Lower leg skin (tissue), 4 donors: ENCODE measurements around the gene ACOT13. TPM values are rescaled to one million over a fixed set of nuclear protein-coding genes. Genes with fewer than 3 reads are reported as not detected.
"Not testable (repeated sequence)": the region's sequence is repeated elsewhere in the genome, so short reads cannot be mapped to it uniquely, and the experiment has no call there.

Experiments used
- DNase-seq, 2 donors: peaks; one replicate each; pipeline ENCODE4 v3.0.0-alpha.2; 2019; ENCODE audit warnings: low spot score in 2 of 2
- H3K4me3 ChIP-seq: fragments of 200-600 bp; sonication (generic); 2 replicates; pipeline ENCODE4 v1.5.1; 2017; ENCODE audit warnings: mild to moderate bottlenecking, low read depth; ENCODE audit not compliant: poor library complexity, severe bottlenecking
- POLR2A ChIP-seq, 2 donors: fragments of 450-650 bp; IDR thresholded peaks; one replicate each; pipeline ENCODE4 v1.6.1; 2016 to 2017; ENCODE audit warnings: antibody characterized with exemption in 2 of 2, mild to moderate bottlenecking in 1 of 2, moderate library complexity in 1 of 2
- WGBS, 2 donors: methylation state at CpG; one replicate each; pipeline ENCODE4 v1.1.5; 2018; 5-methylcytosine and 5-hydroxymethylcytosine counted together
- intact Hi-C: fragments of 100-400 bp; cut with DNase I; formaldehyde crosslinking; loops from one replicate; pipeline ENCODE4 v1.15.0; 2023; ENCODE audit warnings: low total_unique reads
- total RNA-seq, 4 donors: library from RNA; depleted of rRNA; stranded (reverse); fragments of >200 nt; gene quantifications; one replicate each; pipeline ENCODE4 v1.1.0, GENCODE V29; 2016
- TF ChIP-seq, protein P1 (sequence below), 3 donors: fragments of 450-650 bp; IDR thresholded peaks; one replicate each; pipeline ENCODE4 v1.5.1; 2016; ENCODE audit warnings: antibody characterized with exemption in 3 of 3, mild to moderate bottlenecking in 3 of 3, moderate library complexity in 2 of 3

Gene ACOT13
- total RNA-seq, 4 donors from 2014 or later: 4.6 to 22.6 (median 10.6) TPM

- intact Hi-C loops: no loop called here
- WGBS, 2 donors: 90 to 93% methylated on average over 3 of the region's 3 CpGs
- H3K4me3 ChIP-seq: no peak overlapping the region
- DNase-seq: no peak
- TF ChIP-seq, protein P1, sequence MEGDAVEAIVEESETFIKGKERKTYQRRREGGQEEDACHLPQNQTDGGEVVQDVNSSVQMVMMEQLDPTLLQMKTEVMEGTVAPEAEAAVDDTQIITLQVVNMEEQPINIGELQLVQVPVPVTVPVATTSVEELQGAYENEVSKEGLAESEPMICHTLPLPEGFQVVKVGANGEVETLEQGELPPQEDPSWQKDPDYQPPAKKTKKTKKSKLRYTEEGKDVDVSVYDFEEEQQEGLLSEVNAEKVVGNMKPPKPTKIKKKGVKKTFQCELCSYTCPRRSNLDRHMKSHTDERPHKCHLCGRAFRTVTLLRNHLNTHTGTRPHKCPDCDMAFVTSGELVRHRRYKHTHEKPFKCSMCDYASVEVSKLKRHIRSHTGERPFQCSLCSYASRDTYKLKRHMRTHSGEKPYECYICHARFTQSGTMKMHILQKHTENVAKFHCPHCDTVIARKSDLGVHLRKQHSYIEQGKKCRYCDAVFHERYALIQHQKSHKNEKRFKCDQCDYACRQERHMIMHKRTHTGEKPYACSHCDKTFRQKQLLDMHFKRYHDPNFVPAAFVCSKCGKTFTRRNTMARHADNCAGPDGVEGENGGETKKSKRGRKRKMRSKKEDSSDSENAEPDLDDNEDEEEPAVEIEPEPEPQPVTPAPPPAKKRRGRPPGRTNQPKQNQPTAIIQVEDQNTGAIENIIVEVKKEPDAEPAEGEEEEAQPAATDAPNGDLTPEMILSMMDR (IDR thresholded peaks at IDR 0.05): no peak
- TF ChIP-seq POLR2A (IDR thresholded peaks at IDR 0.05): no peak
Measured at GRCh38 chr6:24723270-24723669, 56.4 kb downstream of the ACOT13 start.

GRCh38 chr6:24730653-24731052, 63.8 kb downstream of the ACOT13 start:
- WGBS, 2 donors: 90 to 94% methylated on average over 3 of the region's 3 CpGs
- intact Hi-C loops, DNase-seq, H3K4me3 ChIP-seq: not testable (repeated sequence)

- H3K4me3 ChIP-seq, DNase-seq, intact Hi-C loops: not testable (repeated sequence)
- 91 to 93% methylated on average over 6 of the region's 6 CpGs for WGBS, 2 donors
Measured at GRCh38 chr6:24731456-24732134, 64.7 kb downstream of the ACOT13 start.

- WGBS, 2 donors: 83 to 89% methylated on average over 1 of the region's 1 CpG
- no peak overlapping the region for H3K4me3 ChIP-seq
- TF ChIP-seq POLR2A (IDR thresholded peaks at IDR 0.05): no peak
- TF ChIP-seq, protein P1 (IDR thresholded peaks at IDR 0.05): no peak
- intact Hi-C loops: no loop called here
- no peak for DNase-seq
Measured at GRCh38 chr6:24734166-24734565, 67.3 kb downstream of the ACOT13 start.

- DNase-seq, intact Hi-C loops: not testable (repeated sequence)
- 93% methylated on average over 4 of the region's 4 CpGs for WGBS, 2 donors
Measured at GRCh38 chr6:24734710-24735109, 67.8 kb downstream of the ACOT13 start.

DNA sequence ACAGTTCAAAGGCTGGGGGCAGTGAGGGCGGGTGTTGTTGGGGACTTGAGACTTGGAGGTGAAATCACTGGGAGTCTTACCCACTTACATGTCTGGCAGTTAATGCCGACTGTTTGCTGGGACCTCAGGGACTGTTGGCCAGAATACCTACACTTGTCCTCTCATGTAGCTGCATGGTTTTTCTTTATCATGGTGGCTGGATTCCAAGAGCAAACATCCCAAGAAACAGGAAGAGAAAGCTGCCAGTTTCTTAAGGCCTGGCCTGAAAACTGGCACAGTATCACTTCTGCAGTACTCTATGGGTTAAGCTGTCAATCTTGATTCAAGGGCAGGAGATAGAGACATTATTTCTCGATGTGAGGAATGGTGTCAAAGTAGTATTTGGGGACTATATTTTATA, 71.9 kb downstream of the ACOT13 start:
- intact Hi-C loops: no loop called here
- WGBS, 2 donors: 38 to 55% methylated on average over 3 of the region's 3 CpGs
- TF ChIP-seq, protein P1 (IDR thresholded peaks at IDR 0.05): no peak
- no peak for DNase-seq
- H3K4me3 ChIP-seq: no peak overlapping the region

More at GRCh38 chr6:24734710-24735109, 67.8 kb downstream of the ACOT13 start:
- H3K4me3 ChIP-seq: not testable (repeated sequence)

DNA sequence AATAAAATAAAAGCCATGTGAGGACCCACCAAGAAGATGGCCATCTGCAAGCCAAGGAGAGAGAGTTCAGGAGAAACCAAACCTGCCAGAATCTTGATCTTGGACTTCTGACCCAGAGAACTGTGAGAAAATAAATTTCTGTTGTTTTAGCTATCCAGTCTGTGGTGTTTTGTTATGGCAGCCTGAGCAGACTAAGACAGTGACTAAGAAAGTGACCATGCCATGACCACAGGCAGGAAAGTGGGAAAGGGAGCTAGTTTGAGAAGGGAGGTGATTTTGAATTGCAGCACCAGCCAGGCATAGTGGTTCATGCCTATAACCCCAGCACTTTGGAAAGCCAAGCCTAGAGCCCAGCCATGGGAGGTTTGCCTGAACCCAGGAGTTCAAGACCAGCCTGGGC, 74.0 kb downstream of the ACOT13 start:
- DNase-seq: no peak
- no peak overlapping the region for H3K4me3 ChIP-seq
- no peak for TF ChIP-seq POLR2A (IDR thresholded peaks at IDR 0.05)
- TF ChIP-seq, protein P1 (IDR thresholded peaks at IDR 0.05): no peak
- intact Hi-C loops: no loop called here
